ENCODE results near the gene ZNF497.

Gene ZNF497

GRCh38 chr19:58380662-58381459 lies 18.3 kb upstream of the ZNF497 start, which contains the start of gene ZNF837 (continued):
- TF ChIP-seq PATZ1 (tag by site-specific recombination; IDR thresholded peaks at IDR 0.05) (peak; percentile 87), ZNF239 (tag by site-specific recombination; IDR thresholded peaks at IDR 0.05) (0 out of 2 replicates have a peak, but pooled peaks have one; percentile 25), ZNF776 (tag by site-specific recombination; IDR thresholded peaks at IDR 0.05; ENCODE audit: borderline replicate concordance) (no peak), ZBTB48 (tag by site-specific recombination; IDR thresholded peaks at IDR 0.05) (peak; percentile 90), ZFHX2 (tag by site-specific recombination; conservative IDR thresholded peaks at IDR 0.05) (peak; percentile 97), YY1 (tag by site-specific recombination; IDR thresholded peaks at IDR 0.05) (peak; percentile 82), SCRT2 (tag by site-specific recombination; IDR thresholded peaks at IDR 0.05) (no peak), ZNF600 (tag by site-specific recombination; IDR thresholded peaks at IDR 0.05) (peak; percentile 80), ZBTB8A (tag by site-specific recombination; IDR thresholded peaks at IDR 0.05) (peak; percentile 59), ZNF549 (tag by site-specific recombination; IDR thresholded peaks at IDR 0.05) (peak; percentile 52; the same call in 1 of the 2 replicates), GFI1B (tag by site-specific recombination; IDR thresholded peaks at IDR 0.05) (0 out of 2 replicates have a peak, but pooled peaks have one; percentile 29), ZBTB6 (tag by site-specific recombination; IDR thresholded peaks at IDR 0.05) (peak; percentile 52; the same call in 1 of the 2 replicates), ZNF214 (tag by site-specific recombination; IDR thresholded peaks at IDR 0.05; ENCODE audit: borderline replicate concordance) (no peak), ZNF148 (tag by site-specific recombination; IDR thresholded peaks at IDR 0.05; ENCODE audit: borderline replicate concordance) (peak; percentile 90; the same call in 1 of the 2 replicates), MEIS1 (CRISPR knock-in tag; IDR thresholded peaks at IDR 0.05; ENCODE audit: borderline replicate concordance) (no peak), MYNN (tag by site-specific recombination; IDR thresholded peaks at IDR 0.05; ENCODE audit: borderline replicate concordance) (peak; percentile 12; the same call in 1 of the 2 replicates), ZNF211 (tag by site-specific recombination; IDR thresholded peaks at IDR 0.05; ENCODE audit: low read depth) (no peak), ZNF394 (tag by site-specific recombination; IDR thresholded peaks at IDR 0.05; ENCODE audit: borderline replicate concordance) (peak; percentile 70), SALL2 (tag by site-specific recombination; IDR thresholded peaks at IDR 0.05; ENCODE audit: borderline replicate concordance) (peak; percentile 58; the same call in 1 of the 2 replicates), ZBTB21 (tag by site-specific recombination; IDR thresholded peaks at IDR 0.05) (peak; percentile 69; the same call in 1 of the 2 replicates), ZNF280C (tag by site-specific recombination; IDR thresholded peaks at IDR 0.05) (no peak), ZNF521 (tag by site-specific recombination; IDR thresholded peaks at IDR 0.05) (no peak), IKZF3 (tag by site-specific recombination; IDR thresholded peaks at IDR 0.05) (no peak), KLF10 (tag by site-specific recombination; IDR thresholded peaks at IDR 0.05) (peak; percentile 84), ZNF518A (tag by site-specific recombination; conservative IDR thresholded peaks at IDR 0.05; ENCODE audit: low read depth) (peak; percentile 64)
